GM23338 (cell line): ENCODE measurements around the gene ATP9B. TPM values are rescaled to one million over a fixed set of nuclear protein-coding genes. Genes with fewer than 3 reads are reported as not detected.

ENCODE experiments used
- CREB1 ChIP-seq: fragments of 250-450 bp; sonication (Bioruptor Pico); IDR thresholded peaks from 2 replicates; pipeline ENCODE4 v1.5.0; 2020; ENCODE audit warnings: low read depth, mild to moderate bottlenecking, moderate library complexity
- CTCF ChIP-seq, 2 experiments: fragments of 200-600 bp in 1 of 2; sonication (generic) in 1 of 2; conservative IDR thresholded peaks; 2 replicates each; pipeline versions ENCODE4 v1.5.1 to v1.6.1; 2016 to 2017; ENCODE audit warnings: antibody characterized with exemption in 2 of 2, low read depth in 2 of 2, mild to moderate bottlenecking in 2 of 2, moderate library complexity in 1 of 2
- EZH2 ChIP-seq: fragments of 200-600 bp; sonication (generic); IDR thresholded peaks from one replicate; pipeline ENCODE4 v1.8.0; 2017; ENCODE audit warnings: antibody characterized with exemption, mild to moderate bottlenecking, low read depth; ENCODE audit not compliant: unreplicated experiment
- JUNB ChIP-seq: IDR thresholded peaks from one replicate; pipeline ENCODE4 v1.6.1; 2016; ENCODE audit warnings: antibody characterized with exemption; ENCODE audit not compliant: unreplicated experiment
- NANOG ChIP-seq: IDR thresholded peaks from 2 replicates; pipeline ENCODE4 v1.6.1; 2016; ENCODE audit warnings: antibody characterized with exemption, borderline replicate concordance
- ZNF114 ChIP-seq: fragments of 250-450 bp; sonication (Bioruptor Pico); IDR thresholded peaks from 2 replicates; pipeline ENCODE4 v1.5.0; 2020; ENCODE audit warnings: mild to moderate bottlenecking, moderate library complexity
- ZNF331 ChIP-seq: fragments of 250-450 bp; sonication (Bioruptor Pico); IDR thresholded peaks from 2 replicates; pipeline ENCODE4 v1.5.0; 2020; ENCODE audit warnings: low read depth, mild to moderate bottlenecking, moderate library complexity
- polyA plus RNA-seq: library from polyadenylated mRNA; unstranded; fragments of >200 nt; fragmentation: Nextera tagmentation; extraction: Ambion mirVana; gene quantifications from 2 replicates; pipeline ENCODE4 v1.2.1, GENCODE V29; 2016
- total RNA-seq: library from RNA; depleted of rRNA; stranded (reverse); fragments of >200 nt; shearing (Covaris generic); gene quantifications from 2 replicates; pipeline ENCODE4 v1.2.3, GENCODE V29; 2014
- TF ChIP-seq, protein P1 (sequence below): fragments of 250-450 bp; sonication (Bioruptor Pico); IDR thresholded peaks from 2 replicates; pipeline ENCODE4 v1.5.0; 2020; ENCODE audit warnings: mild to moderate bottlenecking, moderate library complexity
- TF ChIP-seq, protein P2 (sequence below): IDR thresholded peaks from 2 replicates; pipeline ENCODE4 v1.6.1; 2016; ENCODE audit warnings: antibody characterized with exemption

ATP9B gene
- total and polyA plus RNA-seq, 2 experiments from 2014 or later = 14.2 to 25.6 TPM

- TF ChIP-seq, protein P1, sequence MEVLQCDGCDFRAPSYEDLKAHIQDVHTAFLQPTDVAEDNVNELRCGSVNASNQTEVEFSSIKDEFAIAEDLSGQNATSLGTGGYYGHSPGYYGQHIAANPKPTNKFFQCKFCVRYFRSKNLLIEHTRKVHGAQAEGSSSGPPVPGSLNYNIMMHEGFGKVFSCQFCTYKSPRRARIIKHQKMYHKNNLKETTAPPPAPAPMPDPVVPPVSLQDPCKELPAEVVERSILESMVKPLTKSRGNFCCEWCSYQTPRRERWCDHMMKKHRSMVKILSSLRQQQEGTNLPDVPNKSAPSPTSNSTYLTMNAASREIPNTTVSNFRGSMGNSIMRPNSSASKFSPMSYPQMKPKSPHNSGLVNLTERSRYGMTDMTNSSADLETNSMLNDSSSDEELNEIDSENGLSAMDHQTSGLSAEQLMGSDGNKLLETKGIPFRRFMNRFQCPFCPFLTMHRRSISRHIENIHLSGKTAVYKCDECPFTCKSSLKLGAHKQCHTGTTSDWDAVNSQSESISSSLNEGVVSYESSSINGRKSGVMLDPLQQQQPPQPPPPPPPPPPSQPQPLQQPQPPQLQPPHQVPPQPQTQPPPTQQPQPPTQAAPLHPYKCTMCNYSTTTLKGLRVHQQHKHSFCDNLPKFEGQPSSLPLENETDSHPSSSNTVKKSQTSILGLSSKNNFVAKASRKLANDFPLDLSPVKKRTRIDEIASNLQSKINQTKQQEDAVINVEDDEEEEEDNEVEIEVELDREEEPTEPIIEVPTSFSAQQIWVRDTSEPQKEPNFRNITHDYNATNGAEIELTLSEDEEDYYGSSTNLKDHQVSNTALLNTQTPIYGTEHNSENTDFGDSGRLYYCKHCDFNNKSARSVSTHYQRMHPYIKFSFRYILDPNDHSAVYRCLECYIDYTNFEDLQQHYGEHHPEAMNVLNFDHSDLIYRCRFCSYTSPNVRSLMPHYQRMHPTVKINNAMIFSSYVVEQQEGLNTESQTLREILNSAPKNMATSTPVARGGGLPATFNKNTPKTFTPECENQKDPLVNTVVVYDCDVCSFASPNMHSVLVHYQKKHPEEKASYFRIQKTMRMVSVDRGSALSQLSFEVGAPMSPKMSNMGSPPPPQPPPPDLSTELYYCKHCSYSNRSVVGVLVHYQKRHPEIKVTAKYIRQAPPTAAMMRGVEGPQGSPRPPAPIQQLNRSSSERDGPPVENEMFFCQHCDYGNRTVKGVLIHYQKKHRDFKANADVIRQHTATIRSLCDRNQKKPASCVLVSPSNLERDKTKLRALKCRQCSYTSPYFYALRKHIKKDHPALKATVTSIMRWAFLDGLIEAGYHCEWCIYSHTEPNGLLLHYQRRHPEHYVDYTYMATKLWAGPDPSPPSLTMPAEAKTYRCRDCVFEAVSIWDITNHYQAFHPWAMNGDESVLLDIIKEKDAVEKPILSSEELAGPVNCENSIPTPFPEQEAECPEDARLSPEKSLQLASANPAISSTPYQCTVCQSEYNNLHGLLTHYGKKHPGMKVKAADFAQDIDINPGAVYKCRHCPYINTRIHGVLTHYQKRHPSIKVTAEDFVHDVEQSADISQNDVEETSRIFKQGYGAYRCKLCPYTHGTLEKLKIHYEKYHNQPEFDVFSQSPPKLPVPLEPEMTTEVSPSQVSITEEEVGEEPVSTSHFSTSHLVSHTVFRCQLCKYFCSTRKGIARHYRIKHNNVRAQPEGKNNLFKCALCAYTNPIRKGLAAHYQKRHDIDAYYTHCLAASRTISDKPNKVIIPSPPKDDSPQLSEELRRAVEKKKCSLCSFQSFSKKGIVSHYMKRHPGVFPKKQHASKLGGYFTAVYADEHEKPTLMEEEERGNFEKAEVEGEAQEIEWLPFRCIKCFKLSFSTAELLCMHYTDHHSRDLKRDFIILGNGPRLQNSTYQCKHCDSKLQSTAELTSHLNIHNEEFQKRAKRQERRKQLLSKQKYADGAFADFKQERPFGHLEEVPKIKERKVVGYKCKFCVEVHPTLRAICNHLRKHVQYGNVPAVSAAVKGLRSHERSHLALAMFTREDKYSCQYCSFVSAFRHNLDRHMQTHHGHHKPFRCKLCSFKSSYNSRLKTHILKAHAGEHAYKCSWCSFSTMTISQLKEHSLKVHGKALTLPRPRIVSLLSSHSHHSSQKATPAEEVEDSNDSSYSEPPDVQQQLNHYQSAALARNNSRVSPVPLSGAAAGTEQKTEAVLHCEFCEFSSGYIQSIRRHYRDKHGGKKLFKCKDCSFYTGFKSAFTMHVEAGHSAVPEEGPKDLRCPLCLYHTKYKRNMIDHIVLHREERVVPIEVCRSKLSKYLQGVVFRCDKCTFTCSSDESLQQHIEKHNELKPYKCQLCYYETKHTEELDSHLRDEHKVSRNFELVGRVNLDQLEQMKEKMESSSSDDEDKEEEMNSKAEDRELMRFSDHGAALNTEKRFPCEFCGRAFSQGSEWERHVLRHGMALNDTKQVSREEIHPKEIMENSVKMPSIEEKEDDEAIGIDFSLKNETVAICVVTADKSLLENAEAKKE (CRISPR knock-in tag) = no peak
- TF ChIP-seq CREB1 (CRISPR knock-in tag) (no peak), JUNB (no peak), CTCF (conservative IDR thresholded peaks at IDR 0.05; ENCODE audit: low read depth in 2 of 2) (no peak), EZH2 (no peak), ZNF114 (CRISPR knock-in tag) (no peak), NANOG (no peak), ZNF331 (CRISPR knock-in tag) (no peak)
- TF ChIP-seq, protein P2, sequence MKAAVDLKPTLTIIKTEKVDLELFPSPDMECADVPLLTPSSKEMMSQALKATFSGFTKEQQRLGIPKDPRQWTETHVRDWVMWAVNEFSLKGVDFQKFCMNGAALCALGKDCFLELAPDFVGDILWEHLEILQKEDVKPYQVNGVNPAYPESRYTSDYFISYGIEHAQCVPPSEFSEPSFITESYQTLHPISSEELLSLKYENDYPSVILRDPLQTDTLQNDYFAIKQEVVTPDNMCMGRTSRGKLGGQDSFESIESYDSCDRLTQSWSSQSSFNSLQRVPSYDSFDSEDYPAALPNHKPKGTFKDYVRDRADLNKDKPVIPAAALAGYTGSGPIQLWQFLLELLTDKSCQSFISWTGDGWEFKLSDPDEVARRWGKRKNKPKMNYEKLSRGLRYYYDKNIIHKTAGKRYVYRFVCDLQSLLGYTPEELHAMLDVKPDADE = no peak
These were observed 316.1 kb downstream of the ATP9B start (continued) for GRCh38 chr18:79385326-79385707.
